ENCODE measurements around the gene CAMK1D. TPM values are rescaled to one million over a fixed set of nuclear protein-coding genes. Genes with fewer than 3 reads are reported as not detected.

CAMK1D gene
- total and polyA plus RNA-seq, 2 donors (not counting 3 experiments of a cell fraction or from before 2014, with no cell fraction given) = 0.37 to 4.2 TPM

GRCh38 chr10:12872577-12872976 is 523.2 kb downstream of the CAMK1D start:
- no peak for TF ChIP-seq MAX (IDR thresholded peaks at IDR 0.05; ENCODE audit: insufficient read depth, insufficient read length)
- no peak for TF ChIP-seq EZH2 (IDR thresholded peaks at IDR 0.05; ENCODE audit: borderline replicate concordance, low read depth, low read length, severe bottlenecking)
- H4K20me1 ChIP-seq (replicated peaks; ENCODE audit: control insufficient read depth, extremely low read depth, insufficient read depth, low read length) = no peaks in the 10 kb centered on the region
- intact Hi-C loops (cut with micrococcal nuclease) (no loop called here), dilution Hi-C loops (cut with MboI; ENCODE audit: extremely low pct_ligation_motif_present, low sequenced_read_pairs) (no loop called here)
- no peak for FAIRE-seq
- H3K27ac ChIP-seq (ENCODE audit: insufficient read depth, low read depth, low read length) = no peak overlapping the region
- H3K36me3 ChIP-seq (ENCODE audit: control insufficient read depth in 2 of 2, extremely low read depth in 1 of 2, insufficient read depth in 2 of 2, low read length in 2 of 2) = no peaks in the 10 kb centered on the region
- no peak overlapping the region for H3K4me3 ChIP-seq (replicated peaks in 1 of 3; ENCODE audit: insufficient read depth in 1 of 3, low read depth in 1 of 3, low read length in 3 of 3)
- no peak overlapping the region for H2AFZ ChIP-seq (ENCODE audit: low read depth, low read length)
- BruUV-seq (replicated peaks) = no TSS peak
- no peaks in the 10 kb centered on the region for H3K9me3 ChIP-seq (replicated peaks; ENCODE audit: control insufficient read depth, insufficient read depth, low read length)
- no peaks in the 10 kb centered on the region for H3K4me1 ChIP-seq (ENCODE audit: control insufficient read depth, extremely low read depth, insufficient read depth, low read length)
- no peak overlapping the region for H3K9ac ChIP-seq (replicated peaks; ENCODE audit: extremely low read depth, insufficient read depth, low read length)
- CTCF ChIA-PET = no interaction called here
- no peak for DNase-seq (ENCODE audit: low read depth, low spot score)
- H3K79me2 ChIP-seq (ENCODE audit: control insufficient read depth, insufficient read depth, low read length) = no peaks in the 10 kb centered on the region
- no peaks in the 10 kb centered on the region for H3K9me1 ChIP-seq (replicated peaks; ENCODE audit: control insufficient read depth, extremely low read depth, insufficient read depth, low read length)
- POLR2A ChIA-PET = no interaction called here
- H3K4me2 ChIP-seq (ENCODE audit: insufficient read depth, low read length) = no peak overlapping the region
- peaks cover 0 to 2% of the 10 kb centered on the region in 2 experiments for H3K27me3 ChIP-seq (ENCODE audit: control insufficient read depth in 2 of 2, insufficient read depth in 2 of 2, low read length in 2 of 2)

- DNase-seq (ENCODE audit: low read depth, low spot score) (no peak), FAIRE-seq (no peak)
- no peaks in the 10 kb centered on the region for H4K20me1 ChIP-seq (replicated peaks; ENCODE audit: control insufficient read depth, extremely low read depth, insufficient read depth, low read length)
- intact Hi-C loops (cut with micrococcal nuclease) = no loop called here
- no peaks in the 10 kb centered on the region for H3K36me3 ChIP-seq (ENCODE audit: control insufficient read depth in 2 of 2, extremely low read depth in 1 of 2, insufficient read depth in 2 of 2, low read length in 2 of 2)
- no peak for TF ChIP-seq POLR2AphosphoS5 (IDR thresholded peaks at IDR 0.05; ENCODE audit: insufficient read depth, low read depth, low read length)
- no peak for TF ChIP-seq GATA2 (IDR thresholded peaks at IDR 0.05; ENCODE audit: insufficient read depth, insufficient read length, low read depth, low read length)
- no peak for TF ChIP-seq CTCF (IDR thresholded peaks at IDR 0.05; ENCODE audit: extremely low read depth in 1 of 2, insufficient read depth in 1 of 2, low read depth in 1 of 2, low read length in 2 of 2)
- TF ChIP-seq POLR2A (IDR thresholded peaks at IDR 0.05; ENCODE audit: low read depth, low read length) = no peak
- no peak for TF ChIP-seq FOS (IDR thresholded peaks at IDR 0.05; ENCODE audit: borderline replicate concordance, insufficient read depth, low read length)
- no peak for TF ChIP-seq JUN (IDR thresholded peaks at IDR 0.05; ENCODE audit: borderline replicate concordance, insufficient read depth, insufficient read length, low read depth)
- TF ChIP-seq MYC (IDR thresholded peaks at IDR 0.05; ENCODE audit: low read depth, low read length) = no peak
- no peak for TF ChIP-seq MAX (IDR thresholded peaks at IDR 0.05; ENCODE audit: insufficient read depth, insufficient read length)
- H3K27me3 ChIP-seq (ENCODE audit: control insufficient read depth in 2 of 2, insufficient read depth in 2 of 2, low read length in 2 of 2) = peaks cover 0 to 2% of the 10 kb centered on the region in 2 experiments
- no peaks in the 10 kb centered on the region for H3K79me2 ChIP-seq (ENCODE audit: control insufficient read depth, insufficient read depth, low read length)
- H3K27ac ChIP-seq (ENCODE audit: insufficient read depth, low read depth, low read length) = no peak overlapping the region
- CTCF ChIA-PET = no interaction called here
- H3K9me3 ChIP-seq (replicated peaks; ENCODE audit: control insufficient read depth, insufficient read depth, low read length) = no peaks in the 10 kb centered on the region
- H2AFZ ChIP-seq (ENCODE audit: low read depth, low read length) = no peak overlapping the region
- H3K4me2 ChIP-seq (ENCODE audit: insufficient read depth, low read length) = no peak overlapping the region
- no peak overlapping the region for H3K4me3 ChIP-seq (replicated peaks in 1 of 3; ENCODE audit: insufficient read depth in 1 of 3, low read depth in 1 of 3, low read length in 3 of 3)
- no peaks in the 10 kb centered on the region for H3K9me1 ChIP-seq (replicated peaks; ENCODE audit: control insufficient read depth, extremely low read depth, insufficient read depth, low read length)
- no peak overlapping the region for H3K9ac ChIP-seq (replicated peaks; ENCODE audit: extremely low read depth, insufficient read depth, low read length)
- no peaks in the 10 kb centered on the region for H3K4me1 ChIP-seq (ENCODE audit: control insufficient read depth, extremely low read depth, insufficient read depth, low read length)
- dilution Hi-C loops (cut with MboI; ENCODE audit: extremely low pct_ligation_motif_present, low sequenced_read_pairs) = no loop called here
- BruUV-seq (replicated peaks) = no TSS peak
- POLR2A ChIA-PET = no interaction called here
Measured at GRCh38 chr10:12873172-12873571, 523.8 kb downstream of the CAMK1D start.

Data from endothelial cell of umbilical vein (primary cell).